Left ventricle myocardium inferior (tissue), 1 donor: Measurements from ENCODE around the gene B4GALT6. TPM values are rescaled to one million over a fixed set of nuclear protein-coding genes. Genes with fewer than 3 reads are reported as not detected.

Source experiments
- DNase-seq: peaks from one replicate; pipeline ENCODE4 v3.0.0-alpha.2; 2020
- H3K27ac ChIP-seq: fragments of 200-600 bp; replicated peaks from 2 replicates; pipeline ENCODE4 v1.8.0; 2021
- H3K27me3 ChIP-seq: fragments of 200-600 bp; 2 replicates; pipeline ENCODE4 v1.8.0; 2021; ENCODE audit warnings: low read depth
- H3K36me3 ChIP-seq: fragments of 200-600 bp; 2 replicates; pipeline ENCODE4 v1.8.0; 2021
- H3K4me1 ChIP-seq: fragments of 200-600 bp; 2 replicates; pipeline ENCODE4 v1.8.0; 2021
- H3K4me3 ChIP-seq: fragments of 200-600 bp; 2 replicates; pipeline ENCODE4 v1.8.0; 2021; ENCODE audit warnings: mild to moderate bottlenecking, moderate library complexity
- H3K9me3 ChIP-seq: fragments of 200-600 bp; replicated peaks from 2 replicates; pipeline ENCODE4 v1.8.0; 2021
- CTCF ChIP-seq: fragments of 200-600 bp; IDR thresholded peaks from 2 replicates; pipeline ENCODE4 v1.8.0; 2021; ENCODE audit warnings: antibody characterized with exemption, mild to moderate bottlenecking, borderline replicate concordance
- intact Hi-C: fragments of 100-400 bp; cut with micrococcal nuclease; formaldehyde crosslinking; loops from one replicate; pipeline ENCODE4 v1.11.0; 2022
- total RNA-seq: library from RNA; stranded (reverse); fragmentation: NEBNext Ultra II Directional; extraction: Animal tissue kit (Norgen Biotek cat#: 25700); gene quantifications from one replicate; pipeline ENCODE4 v1.2.1, GENCODE V29; 2021
- donor health status: DM: no; HTN: yes; CAD: no; lungs with severe emphysema.

The B4GALT6 gene
- total RNA-seq, 1 donor from 2014 or later = 5.3 TPM

- peaks cover 23% of the 10 kb centered on the region for H3K4me1 ChIP-seq
- no peaks in the 10 kb centered on the region for H3K27me3 ChIP-seq
- TF ChIP-seq CTCF = no peak
- H3K4me3 ChIP-seq = no peak overlapping the region
- H3K36me3 ChIP-seq = no peaks in the 10 kb centered on the region
- H3K27ac ChIP-seq = no peak overlapping the region
- DNase-seq = no peak
- intact Hi-C loops = no loop called here
- H3K9me3 ChIP-seq = no peaks in the 10 kb centered on the region
Observed at GRCh38 chr18:31612124-31612523, 72.3 kb downstream of the B4GALT6 start.

DNA sequence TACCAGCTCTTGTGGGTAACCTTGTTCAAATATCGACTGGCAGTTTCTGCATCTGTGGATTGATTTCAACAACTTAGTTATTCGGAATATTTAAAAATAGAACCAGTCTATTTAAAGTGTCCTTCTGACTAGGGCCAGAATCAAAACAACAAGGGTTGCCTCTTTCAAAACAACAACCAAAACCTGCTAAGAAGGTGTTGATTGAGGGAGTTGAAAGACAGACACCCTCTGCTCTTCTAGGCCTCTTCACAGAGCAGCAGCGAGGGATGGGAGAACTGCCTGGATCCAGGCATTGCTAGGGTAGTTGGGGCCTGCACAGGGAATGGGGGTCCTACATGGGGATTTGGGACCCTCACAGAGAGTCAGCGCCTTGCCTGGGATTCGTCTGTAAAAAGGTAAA, 72.9 kb downstream of the B4GALT6 start:
- H3K4me3 ChIP-seq = no peak overlapping the region
- no peak for DNase-seq
- no peaks in the 10 kb centered on the region for H3K36me3 ChIP-seq
- H3K9me3 ChIP-seq = no peaks in the 10 kb centered on the region
- intact Hi-C loops = no loop called here
- TF ChIP-seq CTCF = no peak
- H3K4me1 ChIP-seq = peaks cover 23% of the 10 kb centered on the region
- H3K27ac ChIP-seq = peak overlapping the region; percentile 17
- no peaks in the 10 kb centered on the region for H3K27me3 ChIP-seq

DNA sequence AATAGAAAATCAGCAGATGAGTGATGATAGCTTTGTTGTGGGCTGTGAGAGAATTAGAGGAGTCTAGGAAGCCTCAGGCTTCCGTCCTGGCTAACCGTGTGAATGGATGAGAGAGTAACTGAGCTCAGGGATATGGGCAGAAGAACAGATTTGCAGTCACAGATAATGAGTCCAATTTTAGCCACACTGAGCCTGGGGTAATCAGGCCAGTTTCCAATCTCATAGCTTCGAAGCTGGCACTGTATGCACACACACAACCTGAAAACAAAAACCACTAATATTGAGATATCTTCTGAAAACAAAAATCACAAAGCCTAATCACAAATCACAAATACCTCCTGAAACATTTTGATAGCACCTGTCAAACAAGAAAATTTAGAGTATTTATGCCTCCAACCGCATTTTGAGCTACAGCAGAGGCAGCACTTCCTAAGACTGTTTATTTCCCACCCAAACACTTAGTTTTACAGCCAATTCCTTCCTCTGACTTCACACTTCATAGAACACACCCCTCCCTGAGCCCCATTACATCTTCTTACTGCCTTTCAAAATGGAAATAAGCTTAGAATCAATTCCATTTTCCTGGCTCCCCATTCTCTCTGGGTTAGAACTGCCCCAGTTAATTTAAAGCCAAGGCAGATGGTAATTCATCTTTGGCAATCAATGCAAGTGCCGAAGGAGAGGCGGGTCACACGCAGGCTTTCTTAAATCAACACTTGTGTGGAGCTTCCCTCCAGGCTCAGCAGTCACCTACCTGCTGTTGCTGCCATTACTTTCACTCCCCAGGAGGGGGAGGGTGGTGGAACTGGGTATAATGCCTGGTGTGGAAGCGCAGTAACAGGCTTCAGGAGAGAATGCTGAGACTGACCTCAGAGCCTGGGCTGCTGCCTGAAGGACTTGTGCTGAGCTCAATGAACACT, 73.8 kb downstream of the B4GALT6 start:
- no peaks in the 10 kb centered on the region for H3K36me3 ChIP-seq
- no peaks in the 10 kb centered on the region for H3K27me3 ChIP-seq
- no peaks in the 10 kb centered on the region for H3K9me3 ChIP-seq
- intact Hi-C loops = no loop called here
- DNase-seq = no peak
- peaks cover 23% of the 10 kb centered on the region for H3K4me1 ChIP-seq
- H3K4me3 ChIP-seq = no peak overlapping the region
- peak; percentile 41 for TF ChIP-seq CTCF
- H3K27ac ChIP-seq = peak overlapping the region; percentile 17

DNA sequence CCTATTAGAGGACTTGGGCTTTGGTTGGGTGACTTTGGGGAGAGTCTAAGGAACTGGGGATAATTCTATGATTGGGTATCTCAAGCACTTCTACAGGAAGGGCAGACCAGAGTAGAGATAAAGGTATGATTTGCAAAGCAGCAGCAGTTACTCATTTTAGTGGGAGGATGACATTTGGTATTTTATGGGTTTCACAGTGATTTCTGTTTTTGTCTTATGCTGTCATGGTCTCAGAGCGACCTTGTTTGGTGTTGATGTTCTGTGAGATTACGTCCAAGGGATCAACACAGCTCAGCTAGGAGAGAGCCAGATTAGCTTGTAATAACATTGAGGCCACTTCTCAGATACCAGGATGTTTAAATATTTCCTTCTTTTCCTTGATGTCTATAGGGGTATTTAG, 74.5 kb downstream of the B4GALT6 start:
- Histone ChIP-seq H3K36me3 (no peaks in the 10 kb centered on the region), H3K27me3 (no peaks in the 10 kb centered on the region), H3K4me3 (no peak overlapping the region), H3K4me1 (peaks cover 23% of the 10 kb centered on the region), H3K27ac (no peak overlapping the region), H3K9me3 (no peaks in the 10 kb centered on the region)
- no peak for DNase-seq
- TF ChIP-seq CTCF = no peak
- intact Hi-C loops = no loop called here

DNA sequence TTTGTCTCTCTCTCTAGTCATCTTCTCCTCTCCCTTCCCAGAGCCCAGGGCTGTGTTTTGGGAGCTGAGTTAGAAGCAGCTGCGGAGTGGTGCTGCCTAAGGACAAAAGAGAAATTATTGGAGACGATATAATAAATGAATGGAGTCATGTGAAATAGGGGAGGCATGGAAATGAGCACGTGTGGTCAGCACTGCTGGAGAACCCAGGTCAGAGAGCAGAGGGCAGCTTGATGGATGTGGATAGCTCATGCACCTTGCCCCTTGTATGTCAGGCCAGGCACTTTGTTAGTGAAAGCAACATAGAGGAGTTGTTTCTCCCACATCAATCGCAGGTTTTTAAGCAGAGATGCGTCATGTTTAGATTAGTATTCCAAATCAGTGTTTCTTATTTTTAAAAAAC, 77.0 kb downstream of the B4GALT6 start:
- no peaks in the 10 kb centered on the region for H3K36me3 ChIP-seq
- H3K27ac ChIP-seq = no peak overlapping the region
- no peak for DNase-seq
- H3K27me3 ChIP-seq = no peaks in the 10 kb centered on the region
- H3K4me3 ChIP-seq = no peak overlapping the region
- H3K9me3 ChIP-seq = no peaks in the 10 kb centered on the region
- intact Hi-C loops = no loop called here
- TF ChIP-seq CTCF = no peak
- peaks cover 23% of the 10 kb centered on the region for H3K4me1 ChIP-seq
